Measurements from ENCODE around the gene RBM39. TPM values are rescaled to one million over a fixed set of nuclear protein-coding genes. Genes with fewer than 3 reads are reported as not detected.

The RBM39 gene
- total and polyA plus RNA-seq, 2 of the 8 experiments (the other 6 are each of a cell fraction or from before 2014, with no cell fraction given), result 78.0 to 219 TPM

DNA sequence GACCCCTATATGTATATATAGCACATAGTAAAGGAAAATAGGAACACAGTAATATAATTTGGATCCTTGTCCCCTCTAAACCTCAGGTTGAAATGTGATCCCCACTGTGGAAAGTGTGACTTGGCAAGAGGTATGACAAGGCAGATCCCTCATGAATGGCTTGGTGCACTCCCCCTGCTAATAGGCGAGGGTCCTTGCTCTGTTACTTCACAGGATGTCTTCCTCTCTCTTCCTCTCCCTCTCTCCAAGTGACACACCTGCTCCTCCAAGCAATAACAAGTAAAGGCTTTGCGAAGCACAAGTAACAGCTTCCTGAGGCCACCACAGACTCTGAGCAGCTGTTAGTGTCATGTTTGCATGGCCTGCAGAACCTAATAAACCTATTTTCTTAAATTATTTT, 26.4 kb downstream of the RBM39 start:
- H3K79me2 ChIP-seq (ENCODE audit: control insufficient read depth in 1 of 2, insufficient read depth in 2 of 2, low read length in 2 of 2), result peaks cover 0 to 72% of the 10 kb centered on the region in 2 experiments; a peak in 2 of 4 replicates
- H3K9me3 ChIP-seq (ENCODE audit: insufficient read depth in 2 of 2, low read depth in 1 of 2, low read length in 1 of 2), result no peaks in the 10 kb centered on the region
- no peak overlapping the region for H3K27ac ChIP-seq (ENCODE audit: low read depth, low read length)
- peaks cover 10% of the 10 kb centered on the region for H3K79me1 ChIP-seq (ENCODE audit: low read depth, low read length)
- no peak overlapping the region for H3K4me3 ChIP-seq (ENCODE audit: extremely low read depth in 1 of 4, insufficient read depth in 2 of 4, low read depth in 3 of 4, low read length in 4 of 4)
- TF ChIP-seq KDM4A (IDR thresholded peaks at IDR 0.05; ENCODE audit: low read depth, low read length, severe bottlenecking), result no peak
- no peak for TF ChIP-seq SUZ12 (IDR thresholded peaks at IDR 0.05; ENCODE audit: low read length)
- no peak for TF ChIP-seq CHD2 (IDR thresholded peaks at IDR 0.05; ENCODE audit: low read length)
- H3K27me3 ChIP-seq (replicated peaks in 1 of 4; ENCODE audit: control insufficient read depth in 3 of 4, extremely low read depth in 1 of 4, insufficient read depth in 3 of 4, low read length in 3 of 4), result no peaks in the 10 kb centered on the region; a peak in 1 of 7 replicates
- no peak overlapping the region for H3K4ac ChIP-seq (replicated peaks; ENCODE audit: insufficient read length, low read depth, low read length)
- DNase-seq (ENCODE audit: low read depth in 1 of 2, low spot score in 2 of 2) (peak in 1 of 2 experiments; percentile 37), FAIRE-seq (no peak)
- H2BK5ac ChIP-seq (ENCODE audit: low read depth, low read length), result no peak overlapping the region
- H3K18ac ChIP-seq (ENCODE audit: extremely low read depth, low read length), result no peak overlapping the region
- H2BK120ac ChIP-seq (replicated peaks; ENCODE audit: low read depth, low read length), result no peak overlapping the region
- no peak overlapping the region for H2AFZ ChIP-seq (ENCODE audit: low read length)
- no peak overlapping the region for H3K23ac ChIP-seq (ENCODE audit: insufficient read length)
- CTCF ChIA-PET (ENCODE audit: partially characterized antibody), result no interaction called here
- peaks cover 11 to 20% of the 10 kb centered on the region in 2 experiments for H4K20me1 ChIP-seq (replicated peaks in 1 of 2; ENCODE audit: control insufficient read depth in 1 of 2, insufficient read depth in 2 of 2, low read length in 2 of 2)
- 95% methylated on average over 2 of the region's 2 CpGs; no CpG with 5 or more reads in 1 of the 2 experiments for WGBS, 2 experiments (ENCODE audit: extremely low coverage in 1 of 2, insufficient coverage in 1 of 2, insufficient read length in 1 of 2, insufficient replicate concordance in 2 of 2, low coverage in 1 of 2, low lambda C conversion rate in 2 of 2, missing lambda C conversion rate in 1 of 2)
- no peaks in the 10 kb centered on the region for H3K4me1 ChIP-seq (replicated peaks in 1 of 4; ENCODE audit: control insufficient read depth in 3 of 4, insufficient read depth in 4 of 4, low read length in 3 of 4)
- no peak overlapping the region for H2BK12ac ChIP-seq (ENCODE audit: low read depth, low read length)
- POLR2A ChIA-PET (ENCODE audit: partially characterized antibody), result interaction anchor here (1.0 to 45.3 kb wide), 4 partner anchors 2 to 86 kb away, joined by 3 to 2341 read pairs (median 1172); partner anchors contain the start of genes NFS1, RBM39 and ROMO1
- H3K23me2 ChIP-seq (ENCODE audit: low read depth, low read length), result no peaks in the 10 kb centered on the region
- H3K14ac ChIP-seq (ENCODE audit: insufficient read length), result no peak overlapping the region
- H4K91ac ChIP-seq (replicated peaks; ENCODE audit: insufficient read length, low read length), result no peak overlapping the region
- no peak overlapping the region for H3K56ac ChIP-seq (replicated peaks; ENCODE audit: insufficient read length, low read depth, low read length)
- peaks cover 46 to 100% (median 86%) of the 10 kb centered on the region in 4 experiments for H3K36me3 ChIP-seq (ENCODE audit: control insufficient read depth in 2 of 4, insufficient read depth in 4 of 4, low read length in 3 of 4)
- H2AK5ac ChIP-seq (ENCODE audit: low read depth, low read length), result no peak overlapping the region
- no peak overlapping the region for H2BK15ac ChIP-seq (ENCODE audit: low read length)
- H4K8ac ChIP-seq (ENCODE audit: extremely low read depth, insufficient read depth, low read length), result no peak overlapping the region
- H2BK20ac ChIP-seq (ENCODE audit: low read length), result no peak overlapping the region
- H4K5ac ChIP-seq (ENCODE audit: insufficient read length, low read depth, low read length), result no peak overlapping the region
- H3K9ac ChIP-seq (replicated peaks in 1 of 4; ENCODE audit: extremely low read depth in 1 of 4, low read depth in 3 of 4, low read length in 3 of 4), result no peak overlapping the region
- no peak overlapping the region for H3K4me2 ChIP-seq (ENCODE audit: insufficient read depth in 1 of 2, low read depth in 2 of 2, low read length in 2 of 2)
